ENCODE results near the gene CDH4.

DNA sequence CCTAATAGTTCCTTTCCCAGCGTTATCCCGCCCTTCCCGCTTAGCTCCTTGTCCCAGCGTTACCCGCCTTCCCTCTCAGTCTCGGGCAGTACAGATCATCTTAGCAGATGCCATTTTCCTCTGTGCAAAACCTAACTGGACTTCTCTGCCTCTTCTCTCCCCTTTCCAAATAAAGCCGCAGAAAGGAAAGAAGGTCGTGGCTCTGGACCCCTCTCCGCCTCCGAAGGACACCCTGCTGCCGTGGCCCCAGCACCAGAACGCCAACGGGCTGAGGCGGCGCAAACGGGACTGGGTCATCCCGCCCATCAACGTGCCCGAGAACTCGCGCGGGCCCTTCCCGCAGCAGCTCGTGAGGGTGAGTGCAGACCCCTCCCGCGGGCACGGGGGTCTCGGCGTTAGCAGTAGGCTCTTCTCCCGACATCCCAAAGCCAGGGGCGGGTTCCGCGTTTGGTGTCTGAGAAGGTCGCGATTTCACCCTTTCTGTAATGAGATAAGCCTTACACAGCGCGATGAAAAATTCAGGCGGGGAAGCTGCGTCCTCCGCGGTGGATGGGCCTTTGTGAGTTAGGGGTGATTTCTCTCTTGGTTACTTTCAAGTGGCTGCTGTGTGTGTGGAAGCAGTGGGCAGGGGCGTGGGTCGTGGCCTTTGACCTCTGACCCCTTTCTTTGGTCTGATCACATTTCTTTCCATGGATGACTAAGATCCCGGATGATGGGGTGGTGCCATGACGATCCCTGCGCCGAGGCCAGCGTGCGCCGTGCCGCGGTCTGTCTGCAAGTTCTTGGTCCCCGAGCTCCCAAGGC is 521.0 kb downstream of the CDH4 start:
- no peak for TF ChIP-seq POLR2A (IDR thresholded peaks at IDR 0.05)
- no peak for TF ChIP-seq EP300 (IDR thresholded peaks at IDR 0.05)
- TF ChIP-seq, protein P1, sequence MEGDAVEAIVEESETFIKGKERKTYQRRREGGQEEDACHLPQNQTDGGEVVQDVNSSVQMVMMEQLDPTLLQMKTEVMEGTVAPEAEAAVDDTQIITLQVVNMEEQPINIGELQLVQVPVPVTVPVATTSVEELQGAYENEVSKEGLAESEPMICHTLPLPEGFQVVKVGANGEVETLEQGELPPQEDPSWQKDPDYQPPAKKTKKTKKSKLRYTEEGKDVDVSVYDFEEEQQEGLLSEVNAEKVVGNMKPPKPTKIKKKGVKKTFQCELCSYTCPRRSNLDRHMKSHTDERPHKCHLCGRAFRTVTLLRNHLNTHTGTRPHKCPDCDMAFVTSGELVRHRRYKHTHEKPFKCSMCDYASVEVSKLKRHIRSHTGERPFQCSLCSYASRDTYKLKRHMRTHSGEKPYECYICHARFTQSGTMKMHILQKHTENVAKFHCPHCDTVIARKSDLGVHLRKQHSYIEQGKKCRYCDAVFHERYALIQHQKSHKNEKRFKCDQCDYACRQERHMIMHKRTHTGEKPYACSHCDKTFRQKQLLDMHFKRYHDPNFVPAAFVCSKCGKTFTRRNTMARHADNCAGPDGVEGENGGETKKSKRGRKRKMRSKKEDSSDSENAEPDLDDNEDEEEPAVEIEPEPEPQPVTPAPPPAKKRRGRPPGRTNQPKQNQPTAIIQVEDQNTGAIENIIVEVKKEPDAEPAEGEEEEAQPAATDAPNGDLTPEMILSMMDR (IDR thresholded peaks at IDR 0.05) = no peak
- no peak for TF ChIP-seq POLR2AphosphoS5 (IDR thresholded peaks at IDR 0.05)

All from upper lobe of left lung (tissue), 4 donors.